ENCODE data around the gene RASAL2. TPM values are rescaled to one million over a fixed set of nuclear protein-coding genes. Genes with fewer than 3 reads are reported as not detected.

The RASAL2 gene
- total RNA-seq, 4 donors from 2014 or later = 26.0 to 51.4 (median 31.0) TPM

- TF ChIP-seq CTCF (IDR thresholded peaks at IDR 0.05) = no peak
- TF ChIP-seq POLR2A (IDR thresholded peaks at IDR 0.05) = no peak
- DNase-seq (ENCODE audit: low spot score in 2 of 2) = no peak
- 40 to 44% methylated on average over 4 of the region's 4 CpGs for WGBS, 2 donors
- H3K4me3 ChIP-seq (ENCODE audit: low read depth, poor library complexity, severe bottlenecking) = no peak overlapping the region
- intact Hi-C loops (cut with DNase I; ENCODE audit: low total_unique reads) = loop anchor here (10.0 kb wide), 1 partner anchor 204 kb away; no protein-coding TSS in a partner anchor
Measured at GRCh38 chr1:178518894-178519293, 425.0 kb downstream of the RASAL2 start.

GRCh38 chr1:178520803-178521202, 426.9 kb downstream of the RASAL2 start:
- no peak for DNase-seq (ENCODE audit: low spot score in 2 of 2)
- WGBS, 2 donors = 97% methylated on average over 11 of the region's 11 CpGs
- TF ChIP-seq POLR2A (IDR thresholded peaks at IDR 0.05) (no peak), CTCF (IDR thresholded peaks at IDR 0.05) (no peak)
- intact Hi-C loops (cut with DNase I; ENCODE audit: low total_unique reads) = no loop called here
- no peak overlapping the region for H3K4me3 ChIP-seq (ENCODE audit: low read depth, poor library complexity, severe bottlenecking)

- WGBS, 2 donors = 80 to 100% methylated on average over 4 of the region's 4 CpGs
- no peak for DNase-seq (ENCODE audit: low spot score in 2 of 2)
- intact Hi-C loops (cut with DNase I; ENCODE audit: low total_unique reads) = no loop called here
- TF ChIP-seq CTCF (IDR thresholded peaks at IDR 0.05) (no peak), POLR2A (IDR thresholded peaks at IDR 0.05) (no peak)
- no peak overlapping the region for H3K4me3 ChIP-seq (ENCODE audit: low read depth, poor library complexity, severe bottlenecking)
Measured at GRCh38 chr1:178521241-178521640, 427.3 kb downstream of the RASAL2 start.

GRCh38 chr1:178527117-178527516, 433.2 kb downstream of the RASAL2 start:
- peak in 1 of 2 donors; percentile 17 for DNase-seq (ENCODE audit: low spot score in 2 of 2)
- no peak for TF ChIP-seq POLR2A (IDR thresholded peaks at IDR 0.05)
- TF ChIP-seq CTCF (IDR thresholded peaks at IDR 0.05) = no peak
- 92 to 94% methylated on average over 4 of the region's 4 CpGs for WGBS, 2 donors
- H3K4me3 ChIP-seq (ENCODE audit: low read depth, poor library complexity, severe bottlenecking) = no peak overlapping the region
- intact Hi-C loops (cut with DNase I; ENCODE audit: low total_unique reads) = no loop called here

- TF ChIP-seq CTCF (IDR thresholded peaks at IDR 0.05) (no peak), POLR2A (IDR thresholded peaks at IDR 0.05) (no peak)
- H3K4me3 ChIP-seq (ENCODE audit: low read depth, poor library complexity, severe bottlenecking) = no peak overlapping the region
- DNase-seq (ENCODE audit: low spot score in 2 of 2) = peak in 1 of 2 donors; percentile 60
- intact Hi-C loops (cut with DNase I; ENCODE audit: low total_unique reads) = no loop called here
- WGBS, 2 donors = 84 to 95% methylated on average over 10 of the region's 10 CpGs
Measured at GRCh38 chr1:178528228-178528952, 434.5 kb downstream of the RASAL2 start.

GRCh38 chr1:178528953-178529335, 435.0 kb downstream of the RASAL2 start:
- H3K4me3 ChIP-seq (ENCODE audit: low read depth, poor library complexity, severe bottlenecking) = no peak overlapping the region
- TF ChIP-seq POLR2A (IDR thresholded peaks at IDR 0.05) = no peak
- no peak for TF ChIP-seq CTCF (IDR thresholded peaks at IDR 0.05)
- WGBS, 2 donors = 63 to 81% methylated on average over 4 of the region's 4 CpGs
- intact Hi-C loops (cut with DNase I; ENCODE audit: low total_unique reads) = no loop called here
- DNase-seq (ENCODE audit: low spot score in 2 of 2) = peak in 1 of 2 donors; percentile 76
